Measurements from ENCODE around the gene PATJ. TPM values are rescaled to one million over a fixed set of nuclear protein-coding genes. Genes with fewer than 3 reads are reported as not detected.

PATJ gene
- total and polyA plus RNA-seq, 2 donors (not counting 3 experiments of a cell fraction or from before 2014, with no cell fraction given) = 1.1 to 3.0 TPM

GRCh38 chr1:61819421-61819820 lies 77.1 kb downstream of the PATJ start:
- DNase-seq (ENCODE audit: low read depth, low spot score) = no peak
- FAIRE-seq = no peak
- Histone ChIP-seq H4K20me1 (replicated peaks; ENCODE audit: control insufficient read depth, extremely low read depth, insufficient read depth, low read length) (no peaks in the 10 kb centered on the region), H3K4me1 (ENCODE audit: control insufficient read depth, extremely low read depth, insufficient read depth, low read length) (no peaks in the 10 kb centered on the region), H3K9me1 (replicated peaks; ENCODE audit: control insufficient read depth, extremely low read depth, insufficient read depth, low read length) (no peaks in the 10 kb centered on the region), H3K4me3 (replicated peaks in 1 of 3; ENCODE audit: insufficient read depth in 1 of 3, low read depth in 1 of 3, low read length in 3 of 3) (no peak overlapping the region), H3K4me2 (ENCODE audit: insufficient read depth, low read length) (no peak overlapping the region), H3K9ac (replicated peaks; ENCODE audit: extremely low read depth, insufficient read depth, low read length) (no peak overlapping the region), H3K27me3 (ENCODE audit: control insufficient read depth in 2 of 2, insufficient read depth in 2 of 2, low read length in 2 of 2) (no peaks in the 10 kb centered on the region), H3K79me2 (ENCODE audit: control insufficient read depth, insufficient read depth, low read length) (no peaks in the 10 kb centered on the region), H3K9me3 (replicated peaks; ENCODE audit: control insufficient read depth, insufficient read depth, low read length) (no peaks in the 10 kb centered on the region), H3K27ac (ENCODE audit: insufficient read depth, low read depth, low read length) (no peak overlapping the region), H2AFZ (ENCODE audit: low read depth, low read length) (no peak overlapping the region), H3K36me3 (ENCODE audit: control insufficient read depth in 2 of 2, extremely low read depth in 1 of 2, insufficient read depth in 2 of 2, low read length in 2 of 2) (no peaks in the 10 kb centered on the region)
- ChIA-PET POLR2A (no interaction called here), CTCF (interaction anchor here (1.3 kb wide), 1 partner anchor 34 kb away, joined by 5 read pairs; no protein-coding TSS in a partner anchor)
- dilution Hi-C loops (cut with MboI; ENCODE audit: extremely low pct_ligation_motif_present, low sequenced_read_pairs) = no loop called here
- TF ChIP-seq MYC (IDR thresholded peaks at IDR 0.05; ENCODE audit: low read depth, low read length) = no peak
- no peak for TF ChIP-seq MAX (IDR thresholded peaks at IDR 0.05; ENCODE audit: insufficient read depth, insufficient read length)
- no peak for TF ChIP-seq POLR2A (IDR thresholded peaks at IDR 0.05; ENCODE audit: low read depth, low read length)
- no peak for TF ChIP-seq POLR2AphosphoS5 (IDR thresholded peaks at IDR 0.05; ENCODE audit: insufficient read depth, low read depth, low read length)
- TF ChIP-seq CTCF (IDR thresholded peaks at IDR 0.05; ENCODE audit: extremely low read depth in 1 of 2, insufficient read depth in 1 of 2, low read depth in 1 of 2, low read length in 2 of 2) = no peak
- TF ChIP-seq FOS (IDR thresholded peaks at IDR 0.05; ENCODE audit: borderline replicate concordance, insufficient read depth, low read length) = no peak
- no peak for TF ChIP-seq EZH2 (IDR thresholded peaks at IDR 0.05; ENCODE audit: borderline replicate concordance, low read depth, low read length, severe bottlenecking)
- no peak for TF ChIP-seq JUN (IDR thresholded peaks at IDR 0.05; ENCODE audit: borderline replicate concordance, insufficient read depth, insufficient read length, low read depth)
- TF ChIP-seq GATA2 (IDR thresholded peaks at IDR 0.05; ENCODE audit: insufficient read depth, insufficient read length, low read depth, low read length) = no peak
- no TSS peak for BruUV-seq (replicated peaks)
- intact Hi-C loops (cut with micrococcal nuclease) = no loop called here

Data from endothelial cell of umbilical vein (primary cell).